ENCODE measurements around the gene PTPRS.

The PTPRS gene

GRCh38 chr19:5354403-5354802 lies 13.8 kb upstream of the PTPRS start:
- no peak for DNase-seq

GRCh38 chr19:5352229-5352763 lies 11.7 kb upstream of the PTPRS start:
- DNase-seq = no peak

- no peak for DNase-seq
Measured at GRCh38 chr19:5351731-5352228, 11.2 kb upstream of the PTPRS start.

GRCh38 chr19:5349041-5349440 lies 8.4 kb upstream of the PTPRS start:
- DNase-seq = no peak

GRCh38 chr19:5345895-5346386 lies 5.3 kb upstream of the PTPRS start:
- DNase-seq = no peak

GRCh38 chr19:5343848-5344247 lies 3.2 kb upstream of the PTPRS start:
- no peak for DNase-seq

GRCh38 chr19:5342573-5343201 lies 2.1 kb upstream of the PTPRS start:
- DNase-seq = no peak

- no peak for DNase-seq
Measured at GRCh38 chr19:5341981-5342380, 1.4 kb upstream of the PTPRS start.

- no peak for DNase-seq
Measured at GRCh38 chr19:5341448-5341820, 822 bp upstream of the PTPRS start.

- DNase-seq = no peak
Measured at GRCh38 chr19:5339950-5340636, 519 bp downstream of the PTPRS start.

- no peak for DNase-seq
Measured at GRCh38 chr19:5339198-5339949, 1.2 kb downstream of the PTPRS start.

GRCh38 chr19:5338656-5339197 lies 1.9 kb downstream of the PTPRS start:
- no peak for DNase-seq

GRCh38 chr19:5337708-5338655 lies 2.6 kb downstream of the PTPRS start:
- DNase-seq = no peak

GRCh38 chr19:5337126-5337525 lies 3.5 kb downstream of the PTPRS start:
- DNase-seq = no peak

GRCh38 chr19:5336195-5336965 lies 4.2 kb downstream of the PTPRS start:
- DNase-seq = no peak

- DNase-seq = no peak
Measured at GRCh38 chr19:5335593-5335992, 5.0 kb downstream of the PTPRS start.

GRCh38 chr19:5334824-5335500 lies 5.7 kb downstream of the PTPRS start:
- no peak for DNase-seq

GRCh38 chr19:5334366-5334739 lies 6.3 kb downstream of the PTPRS start:
- no peak for DNase-seq

- DNase-seq = no peak
Measured at GRCh38 chr19:5333581-5334365, 6.8 kb downstream of the PTPRS start.

- no peak for DNase-seq
Measured at GRCh38 chr19:5332501-5332900, 8.1 kb downstream of the PTPRS start.

All from central memory CD4-positive, alpha-beta T cell (primary cell).